ENCODE measurements around the gene EFCAB7.

EFCAB7 gene, protein sequence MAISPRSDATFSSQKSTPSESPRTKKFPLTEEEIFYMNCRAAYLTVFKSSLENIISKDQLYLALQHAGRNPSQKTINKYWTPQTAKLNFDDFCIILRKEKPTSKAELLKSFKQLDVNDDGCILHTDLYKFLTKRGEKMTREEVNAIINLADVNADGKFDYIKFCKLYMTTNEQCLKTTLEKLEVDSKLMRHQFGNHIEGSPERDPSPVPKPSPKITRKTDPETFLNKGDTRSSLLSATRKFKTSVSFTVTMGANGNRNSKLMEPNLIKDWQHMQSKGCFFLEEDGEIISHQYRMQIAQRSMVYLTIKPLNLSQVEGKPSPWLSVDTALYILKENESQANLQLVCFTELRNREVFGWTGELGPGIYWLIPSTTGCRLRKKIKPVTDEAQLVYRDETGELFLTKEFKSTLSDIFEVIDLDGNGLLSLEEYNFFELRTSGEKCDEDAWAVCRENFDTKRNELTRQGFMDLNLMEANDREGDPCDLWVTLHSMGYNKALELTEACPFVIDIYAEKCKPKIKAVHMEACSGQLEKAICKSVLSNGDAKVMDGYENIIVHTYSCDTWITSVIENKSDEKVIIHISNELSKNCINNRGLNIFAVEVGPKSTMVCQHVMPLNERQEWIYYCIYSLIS

GRCh38 chr1:63522891-63523728, at the start of gene EFCAB7, which contains the start of gene ITGB3BP:
EFCAB7 (plus strand) TSS chr1:63523525; CDS start chr1:63525573, 2,048 bp downstream.
ITGB3BP (minus strand) TSS chr1:63523225; CDS start chr1:63523133, 92 bp downstream.
- DNase-seq (ENCODE audit: low read depth): peak; percentile 78

- no peak for DNase-seq (ENCODE audit: low read depth)
Observed at GRCh38 chr1:63475761-63476160, 47.6 kb upstream of the EFCAB7 start.

DNA sequence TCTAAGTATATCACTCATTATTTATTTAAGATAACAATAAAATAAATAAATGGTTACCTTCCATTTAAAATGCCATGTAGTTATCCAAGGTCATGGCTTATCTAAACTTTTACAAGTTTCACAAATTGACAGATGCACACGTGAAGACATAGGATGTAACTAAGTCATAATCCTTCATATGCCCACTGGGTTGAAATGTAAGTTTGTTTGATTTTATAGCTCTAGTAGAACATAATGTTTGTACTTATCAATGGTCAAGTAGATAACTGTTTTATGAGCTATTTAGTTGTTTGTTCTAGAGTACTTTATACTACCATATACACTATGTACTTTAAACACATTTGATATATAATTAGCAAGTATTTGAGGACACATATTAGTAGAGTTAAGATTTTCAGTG, 43.3 kb upstream of the EFCAB7 start:
- DNase-seq (ENCODE audit: low read depth): no peak

DNA sequence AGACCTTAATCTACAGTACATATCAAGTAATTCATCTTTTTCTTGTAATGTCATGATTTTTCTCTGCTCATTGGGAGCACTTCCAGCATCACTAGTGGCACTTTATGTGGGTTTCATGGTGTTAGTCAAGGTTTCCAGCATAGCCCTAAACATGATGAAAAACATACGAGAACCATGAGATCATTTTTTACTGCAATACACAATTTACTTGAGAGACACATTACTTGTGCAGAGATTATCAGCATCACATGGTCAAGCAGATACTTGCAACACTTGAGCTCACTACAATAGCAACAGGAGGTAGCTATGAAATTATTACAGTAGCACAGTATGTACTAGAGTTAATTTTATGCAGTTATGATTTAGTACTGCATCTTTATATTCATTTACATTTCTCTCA, 36.7 kb upstream of the EFCAB7 start:
- no peak for DNase-seq (ENCODE audit: low read depth)

DNA sequence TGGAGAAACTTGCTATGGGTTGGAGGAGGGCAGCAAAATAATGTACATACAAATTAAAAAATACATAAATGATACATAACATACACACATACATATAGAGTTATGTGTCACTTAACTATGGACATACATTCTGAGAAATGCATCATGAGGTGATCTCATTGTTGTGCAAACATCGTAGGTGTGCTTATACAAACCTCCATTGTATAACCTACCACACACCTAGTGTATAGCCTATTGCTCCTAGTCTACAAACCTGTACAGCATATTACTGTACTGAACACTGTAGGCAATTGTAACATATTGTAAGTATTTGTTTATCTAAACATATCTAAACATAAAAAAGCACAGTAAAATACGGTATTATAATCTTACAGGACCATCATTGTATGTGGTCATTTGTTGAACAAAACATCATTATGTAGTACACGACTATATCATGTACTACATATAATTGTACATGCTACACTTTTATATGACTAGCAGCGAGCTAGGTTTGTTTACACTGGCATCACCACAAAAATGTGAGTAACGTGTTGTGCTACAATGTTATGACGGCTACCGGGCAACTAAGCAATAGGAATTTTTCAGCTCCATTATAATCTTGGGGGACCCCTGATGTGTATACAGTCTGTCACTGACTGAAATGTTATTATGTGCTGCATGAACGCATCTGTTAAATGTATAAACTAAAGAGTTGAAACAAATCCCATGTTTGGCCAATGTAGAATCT, 35.8 kb upstream of the EFCAB7 start:
- no peak for DNase-seq (ENCODE audit: low read depth)

DNA sequence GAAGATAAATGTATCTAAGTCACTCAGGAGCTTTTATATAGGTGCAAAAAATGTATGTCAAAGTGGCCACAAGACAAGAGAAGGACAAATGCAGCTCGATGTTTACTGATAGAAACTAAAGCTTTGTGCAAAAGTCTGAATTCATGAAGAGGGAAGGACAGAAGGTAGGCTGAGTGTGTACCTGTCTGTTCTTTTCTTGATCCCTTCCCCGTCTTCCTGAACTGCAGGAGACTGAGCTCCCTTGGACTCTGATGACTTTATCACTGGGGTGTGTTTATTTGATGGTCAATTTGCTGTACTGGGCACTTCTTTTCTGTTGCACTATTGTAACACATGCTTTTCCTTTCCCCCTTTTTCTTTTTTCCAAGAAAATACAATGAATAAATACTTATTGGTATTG, 25.7 kb upstream of the EFCAB7 start:
- DNase-seq (ENCODE audit: low read depth): no peak

DNA sequence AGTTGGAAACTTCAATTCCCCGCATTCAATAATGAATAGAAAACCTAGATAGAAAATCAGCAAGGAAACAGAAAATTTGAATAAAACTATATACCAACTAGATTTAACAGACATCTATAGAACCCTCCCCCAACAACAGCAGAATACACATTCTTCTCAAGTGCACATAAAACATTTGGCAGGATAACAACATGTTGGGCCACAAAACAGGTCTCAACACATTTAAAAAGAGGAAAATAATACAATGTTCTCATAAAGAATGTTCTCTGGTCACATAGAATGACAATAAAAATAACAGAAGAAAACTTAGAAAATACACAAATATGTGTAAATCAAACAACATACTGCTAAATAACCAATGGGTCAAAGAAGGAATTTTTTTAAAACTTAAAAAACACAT, 25.2 kb upstream of the EFCAB7 start:
- DNase-seq (ENCODE audit: low read depth): no peak

GRCh38 chr1:63501256-63501655, 22.1 kb upstream of the EFCAB7 start:
- no peak for DNase-seq (ENCODE audit: low read depth)

GRCh38 chr1:63506782-63507181, 16.5 kb upstream of the EFCAB7 start:
- DNase-seq (ENCODE audit: low read depth): no peak

GRCh38 chr1:63509718-63510117, 13.6 kb upstream of the EFCAB7 start:
- no peak for DNase-seq (ENCODE audit: low read depth)

GRCh38 chr1:63512584-63512983, 10.7 kb upstream of the EFCAB7 start:
- no peak for DNase-seq (ENCODE audit: low read depth)

DNA sequence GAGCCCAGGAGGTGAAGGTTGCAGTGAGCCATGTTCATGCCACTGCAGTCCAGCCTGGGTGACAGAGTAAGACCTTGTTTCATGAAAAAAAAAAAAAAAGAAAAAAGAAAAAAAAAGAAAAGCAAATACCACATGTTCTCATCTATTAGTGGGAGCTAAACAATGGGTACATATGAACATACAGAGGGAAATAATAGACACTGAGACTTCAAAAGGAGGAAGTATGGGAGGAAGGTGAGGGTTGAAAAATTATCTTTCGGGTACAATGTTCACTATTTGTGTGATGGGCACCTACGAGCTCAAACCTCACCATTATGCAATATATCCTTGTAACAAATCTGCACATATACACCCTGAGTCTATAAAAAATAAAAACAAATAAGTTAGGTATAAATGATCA, 6.7 kb upstream of the EFCAB7 start:
- no peak for DNase-seq (ENCODE audit: low read depth)

GRCh38 chr1:63523738-63524137, 413 bp downstream of the EFCAB7 start:
- DNase-seq (ENCODE audit: low read depth): no peak

DNA sequence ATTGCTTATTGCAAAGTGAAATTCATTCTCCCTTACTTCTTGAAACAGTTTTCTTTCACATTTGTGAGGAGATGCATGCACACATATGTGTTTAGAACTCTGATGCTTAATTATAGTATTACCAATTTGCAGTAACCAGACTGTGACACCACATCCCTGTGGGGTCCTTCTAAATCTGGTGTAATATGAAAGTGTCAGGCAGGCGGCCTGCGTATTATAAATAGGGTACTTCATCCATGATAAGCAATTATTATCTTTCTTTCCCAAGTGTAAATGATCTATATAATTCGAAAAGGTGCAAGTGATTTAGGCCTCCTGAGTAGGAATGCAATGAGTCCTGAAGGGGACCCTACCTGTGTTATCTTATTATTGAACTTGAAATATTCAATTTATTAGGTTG, 876 bp downstream of the EFCAB7 start:
- DNase-seq (ENCODE audit: low read depth): no peak

- DNase-seq (ENCODE audit: low read depth): no peak
Observed at GRCh38 chr1:63532727-63533126, 9.4 kb downstream of the EFCAB7 start.

- no peak for DNase-seq (ENCODE audit: low read depth)
Observed at GRCh38 chr1:63533931-63534330, 10.6 kb downstream of the EFCAB7 start.

GRCh38 chr1:63534406-63534805, 11.1 kb downstream of the EFCAB7 start:
- DNase-seq (ENCODE audit: low read depth): no peak

DNA sequence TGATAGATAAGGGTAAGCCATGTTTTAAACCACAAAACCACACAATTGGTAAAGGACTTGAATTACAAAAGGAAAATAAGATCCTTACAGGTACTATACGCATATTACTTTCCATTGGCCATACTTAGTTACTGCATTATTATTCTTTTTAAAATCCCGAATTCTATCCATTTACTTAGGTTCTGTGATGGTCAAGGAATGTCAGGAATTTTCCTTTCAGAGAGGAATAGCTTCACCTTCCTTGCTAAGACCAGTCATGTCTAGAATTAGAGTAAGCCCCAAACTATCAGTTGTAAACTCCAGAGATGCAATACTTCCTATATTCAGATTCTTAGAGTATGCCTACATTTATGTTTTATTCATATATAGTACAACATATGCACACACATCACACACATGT, 13.7 kb downstream of the EFCAB7 start:
- no peak for DNase-seq (ENCODE audit: low read depth)

GRCh38 chr1:63537940-63538339, 14.6 kb downstream of the EFCAB7 start:
- DNase-seq (ENCODE audit: low read depth): no peak

GRCh38 chr1:63545780-63546179, 22.5 kb downstream of the EFCAB7 start:
- DNase-seq (ENCODE audit: low read depth): no peak

DNA sequence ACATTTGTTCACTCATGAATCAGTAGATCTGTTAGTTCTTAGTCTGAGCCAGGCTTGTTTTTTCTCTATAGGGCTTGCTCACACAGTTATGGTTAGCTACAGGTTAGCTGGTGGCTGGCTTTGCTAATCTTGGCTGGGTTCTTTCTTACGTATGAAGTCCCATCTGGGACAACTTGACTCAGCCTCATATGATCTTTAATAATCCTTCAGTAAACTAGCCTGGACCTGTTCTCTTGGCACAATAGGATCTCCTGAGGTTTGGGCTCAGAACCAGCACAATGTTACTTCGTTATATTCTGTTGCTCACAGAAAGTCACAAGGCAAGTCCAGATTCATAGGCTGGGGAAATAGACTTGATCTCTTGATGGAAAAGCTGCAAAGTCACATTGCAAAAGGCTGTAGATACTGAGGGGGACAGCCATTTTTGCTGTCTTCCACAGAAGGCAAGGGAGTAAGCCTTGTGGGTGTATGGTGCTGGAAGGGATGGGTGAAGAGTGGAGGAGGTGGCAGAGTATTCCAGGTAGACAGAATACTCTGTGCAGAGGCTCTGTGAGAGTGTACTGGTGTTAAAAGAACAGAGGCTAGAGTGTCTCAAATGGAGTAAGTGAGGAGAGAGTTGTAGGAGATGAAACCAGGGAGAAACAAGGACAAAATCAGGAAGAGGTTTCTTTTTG, 24.4 kb downstream of the EFCAB7 start:
- DNase-seq (ENCODE audit: low read depth): no peak
